Islet of Langerhans (tissue), 1 donor: ENCODE data around the gene MCU.
"Not testable (repeated sequence)": the region's sequence is repeated elsewhere in the genome, so short reads cannot be mapped to it uniquely, and the experiment has no call there.

Experiments
- FAIRE-seq: peaks from one replicate; lab custom pipeline; 2011; peaks lifted over from hg19 to GRCh38; lab: Jason Lieb, UNC

MCU gene

GRCh38 chr10:72687035-72687434 is 4.9 kb upstream of the MCU start:
- no peak for FAIRE-seq

- peak; percentile 70 for FAIRE-seq
Measured at GRCh38 chr10:72688208-72688651, 3.7 kb upstream of the MCU start.

- FAIRE-seq: no peak
Measured at GRCh38 chr10:72689660-72690059, 2.3 kb upstream of the MCU start.

GRCh38 chr10:72690071-72690755 is 1.7 kb upstream of the MCU start:
- no peak for FAIRE-seq

GRCh38 chr10:72691470-72691862 is 477 bp upstream of the MCU start:
- FAIRE-seq: no peak

GRCh38 chr10:72692744-72692993 is 726 bp downstream of the MCU start:
- no peak for FAIRE-seq

GRCh38 chr10:72692994-72693781 is 1.2 kb downstream of the MCU start:
- no peak for FAIRE-seq

GRCh38 chr10:72694476-72695369 is 2.8 kb downstream of the MCU start:
- no peak for FAIRE-seq

GRCh38 chr10:72695496-72695895 is 3.6 kb downstream of the MCU start:
- FAIRE-seq: no peak

- no peak for FAIRE-seq
Measured at GRCh38 chr10:72697716-72698115, 5.8 kb downstream of the MCU start.

GRCh38 chr10:72702465-72702864 is 10.5 kb downstream of the MCU start:
- not testable (repeated sequence) for FAIRE-seq

GRCh38 chr10:72702868-72703581 is 11.1 kb downstream of the MCU start:
- no peak for FAIRE-seq

GRCh38 chr10:72704117-72704516 is 12.2 kb downstream of the MCU start:
- FAIRE-seq: no peak

- no peak for FAIRE-seq
Measured at GRCh38 chr10:72709041-72709440, 17.1 kb downstream of the MCU start.

GRCh38 chr10:72712136-72712535 is 20.2 kb downstream of the MCU start:
- FAIRE-seq: no peak

- no peak for FAIRE-seq
Measured at GRCh38 chr10:72719941-72720592, 28.1 kb downstream of the MCU start.

GRCh38 chr10:72720814-72721660 is 29.1 kb downstream of the MCU start:
- no peak for FAIRE-seq

GRCh38 chr10:72727130-72727529 is 35.2 kb downstream of the MCU start:
- FAIRE-seq: no peak

GRCh38 chr10:72728462-72728861 is 36.5 kb downstream of the MCU start:
- no peak for FAIRE-seq

GRCh38 chr10:72729528-72729927 is 37.6 kb downstream of the MCU start:
- no peak for FAIRE-seq

GRCh38 chr10:72730479-72730878 is 38.5 kb downstream of the MCU start:
- no peak for FAIRE-seq
